Left renal pelvis (tissue), 4 donors: Measurements from ENCODE around the gene MAGI1. TPM values are rescaled to one million over a fixed set of nuclear protein-coding genes. Genes with fewer than 3 reads are reported as not detected.
"Not testable (repeated sequence)": the region's sequence is repeated elsewhere in the genome, so short reads cannot be mapped to it uniquely, and the experiment has no call there.

Experiments used
- DNase-seq, 4 donors: peaks; one replicate each; pipeline ENCODE4 v3.0.0-alpha.2; 2013; ENCODE audit warnings: low read depth in 4 of 4, low spot score in 3 of 4
- polyA plus RNA-seq, 4 donors: library from polyadenylated mRNA; unstranded; fragments of 120-200 nt; gene quantifications; one replicate each; pipeline ENCODE4 v1.2.1, GENCODE V29; 2013; ENCODE audit not compliant: insufficient read length in 4 of 4

Gene MAGI1
- polyA plus RNA-seq, 4 donors: 9.3 to 33.8 (median 26.9) TPM

DNA sequence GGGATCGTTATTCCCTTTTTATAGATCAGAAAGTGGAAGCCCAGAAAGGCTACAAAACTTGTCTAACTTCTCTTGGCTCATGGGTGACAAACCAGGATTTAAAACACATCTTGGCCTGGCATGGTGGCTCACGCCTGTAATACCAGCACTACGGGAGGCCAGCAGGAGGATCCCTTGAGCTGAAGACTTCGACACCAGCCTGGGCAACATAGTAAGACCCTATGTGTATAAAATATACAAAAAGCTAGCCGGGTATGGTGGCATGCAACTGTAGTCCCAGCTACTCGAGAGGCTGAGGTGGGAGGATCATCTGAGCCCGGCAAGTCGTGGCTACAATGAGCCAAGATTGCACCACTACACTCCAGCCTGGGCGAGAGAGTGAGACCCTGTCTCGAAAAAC, 479.1 kb downstream of the MAGI1 start:
- DNase-seq: no peak

DNA sequence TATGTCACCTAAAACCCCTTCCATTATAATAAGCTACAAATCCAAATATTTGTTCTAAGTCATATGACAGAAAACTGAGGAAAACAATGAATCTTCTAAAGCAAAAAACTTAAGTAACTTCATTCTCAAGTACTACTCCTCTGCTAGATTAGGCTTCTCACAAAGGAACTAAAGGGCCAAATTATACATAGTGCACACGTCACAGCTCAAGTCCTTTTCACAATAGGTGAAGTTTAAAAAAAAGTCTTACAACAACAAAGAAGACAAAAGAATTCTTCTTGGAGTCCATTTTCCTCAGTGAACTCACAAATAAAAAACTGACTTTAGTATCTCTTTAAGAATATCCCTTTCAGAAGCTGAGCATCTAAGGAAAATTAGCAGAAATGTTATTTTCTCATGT, 479.9 kb downstream of the MAGI1 start:
- DNase-seq: no peak

DNA sequence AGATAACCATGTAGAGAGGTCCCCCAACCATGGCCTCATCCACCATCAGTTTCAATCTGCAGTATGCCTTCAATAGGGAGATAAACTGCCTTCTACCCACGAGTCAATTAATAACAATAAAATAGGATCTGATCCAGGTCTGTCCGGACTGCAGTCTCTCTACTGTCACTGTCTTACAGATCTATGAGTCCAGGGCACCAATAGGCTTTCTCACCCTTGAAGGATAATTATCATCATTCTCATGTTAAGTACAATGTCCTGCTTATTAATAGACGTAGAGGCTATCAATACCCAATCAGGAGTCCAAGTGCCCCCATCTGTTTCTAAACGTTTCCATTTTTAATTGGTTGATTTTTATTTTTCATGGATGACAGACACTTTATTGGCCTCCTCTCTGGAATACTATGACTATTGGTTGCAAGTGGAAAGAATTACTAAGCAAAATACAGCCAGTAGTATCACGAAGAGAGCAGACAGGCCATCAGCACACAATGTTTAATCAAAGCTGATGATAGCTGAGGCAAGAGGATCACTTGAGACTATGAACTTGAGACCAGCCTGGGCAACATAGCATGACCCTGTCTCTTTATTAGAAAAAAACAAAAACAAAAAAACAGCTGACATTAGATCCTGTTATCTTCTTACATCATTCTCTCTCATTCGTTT, 480.7 kb downstream of the MAGI1 start:
- DNase-seq: no peak

DNA sequence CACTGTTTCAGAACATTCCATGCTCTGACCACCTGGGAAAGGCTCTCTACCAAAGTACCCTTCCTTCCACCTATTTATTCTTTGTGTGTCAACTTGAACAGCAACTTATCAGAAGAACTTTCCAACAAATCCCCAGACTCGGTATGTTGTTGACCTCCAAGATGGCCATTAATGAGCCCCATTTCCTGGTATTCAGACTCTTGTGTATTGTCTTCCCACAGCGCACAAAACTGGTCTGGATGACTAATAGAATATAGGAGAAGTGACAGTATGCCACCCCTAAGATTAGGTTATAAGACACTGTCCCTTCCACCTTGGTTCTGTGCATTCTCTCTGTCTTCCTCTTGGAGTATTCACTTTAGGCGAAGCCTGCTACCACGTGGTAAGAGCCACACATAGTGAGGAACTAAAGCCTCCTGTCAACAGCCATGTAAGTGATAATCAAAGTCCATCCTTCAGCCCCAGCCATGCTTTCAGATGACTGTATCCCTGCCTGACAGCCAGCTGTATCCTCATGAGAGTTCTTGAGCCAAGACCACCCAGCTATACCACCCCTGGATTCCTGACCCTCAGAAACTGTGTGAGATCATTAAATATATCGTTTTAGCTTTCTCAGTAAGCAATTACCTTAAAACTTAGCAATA, 481.7 kb downstream of the MAGI1 start:
- no peak for DNase-seq

DNA sequence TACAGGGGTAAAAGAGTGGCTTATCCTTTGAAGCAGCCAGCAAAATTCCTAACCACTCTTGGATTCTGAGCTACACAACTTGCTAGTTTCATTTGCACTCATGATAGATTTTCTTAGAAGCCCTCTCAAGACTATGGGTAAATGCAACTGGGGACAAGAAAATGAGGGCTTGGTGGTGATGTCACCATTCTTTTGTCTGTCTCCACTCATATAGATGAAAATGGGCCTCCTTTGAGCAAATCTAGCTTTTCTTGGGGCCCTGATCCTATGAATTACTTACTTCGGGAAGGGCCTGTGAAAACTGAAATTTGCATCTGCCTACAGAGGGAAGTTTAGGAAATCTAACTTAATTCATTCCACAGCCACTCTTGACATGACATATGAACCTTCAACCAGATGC, 486.3 kb downstream of the MAGI1 start:
- DNase-seq: no peak

DNA sequence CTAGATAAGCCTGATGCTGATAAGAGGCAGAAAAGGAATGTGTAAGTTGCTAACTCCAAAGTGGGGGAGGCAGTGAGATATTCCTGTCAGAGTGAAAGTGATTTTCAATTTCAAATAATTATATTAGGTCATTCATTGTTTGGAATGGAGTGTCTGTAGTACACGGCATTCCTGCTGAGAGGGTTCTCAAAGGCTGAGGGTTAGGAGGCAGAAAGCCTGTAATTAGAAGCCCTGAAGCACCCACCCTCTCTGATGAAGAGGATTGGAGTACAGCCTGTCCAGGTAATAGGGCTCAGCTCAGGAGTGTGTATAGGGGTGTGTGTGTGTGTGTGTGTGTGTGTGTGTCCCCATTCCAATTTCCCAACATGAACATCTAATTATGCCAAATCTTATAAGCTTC, 486.8 kb downstream of the MAGI1 start:
- no peak for DNase-seq

DNA sequence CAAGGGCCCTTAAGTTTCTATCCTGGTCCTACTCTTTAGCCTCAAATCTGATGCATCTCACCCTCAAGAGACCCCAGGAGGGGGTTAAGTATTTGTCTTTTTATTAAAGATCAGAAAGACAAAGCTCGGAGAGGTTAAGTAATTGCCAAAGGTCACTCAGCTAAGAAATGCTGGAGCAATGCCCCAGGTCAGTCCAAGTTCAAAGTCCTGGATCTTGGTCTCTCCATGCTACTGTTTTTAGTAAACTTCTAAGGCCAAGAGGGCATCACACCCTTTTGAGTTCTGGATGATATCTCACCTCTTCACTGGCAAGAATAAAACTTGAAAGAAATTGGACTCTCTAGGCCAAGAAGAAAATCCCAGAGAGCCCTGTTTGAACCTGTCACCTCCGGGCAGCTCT, 488.6 kb downstream of the MAGI1 start:
- DNase-seq: no peak

DNA sequence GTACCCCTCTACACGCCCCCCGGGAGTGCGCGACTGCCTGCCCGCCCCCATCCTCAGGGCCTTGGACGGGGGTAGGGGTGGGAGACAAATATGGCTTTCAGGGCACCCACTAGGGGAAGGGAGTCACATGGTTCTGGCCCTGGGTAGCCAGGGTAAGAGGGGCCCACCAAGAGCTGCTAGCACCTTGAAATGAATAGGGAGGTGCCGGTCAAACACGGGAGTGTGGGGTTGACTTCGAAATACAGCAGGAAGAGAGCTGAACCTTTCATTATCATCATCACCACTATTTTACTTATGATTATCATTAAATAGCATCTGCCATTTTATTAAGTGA, 489.1 kb downstream of the MAGI1 start:
- no peak for DNase-seq

DNA sequence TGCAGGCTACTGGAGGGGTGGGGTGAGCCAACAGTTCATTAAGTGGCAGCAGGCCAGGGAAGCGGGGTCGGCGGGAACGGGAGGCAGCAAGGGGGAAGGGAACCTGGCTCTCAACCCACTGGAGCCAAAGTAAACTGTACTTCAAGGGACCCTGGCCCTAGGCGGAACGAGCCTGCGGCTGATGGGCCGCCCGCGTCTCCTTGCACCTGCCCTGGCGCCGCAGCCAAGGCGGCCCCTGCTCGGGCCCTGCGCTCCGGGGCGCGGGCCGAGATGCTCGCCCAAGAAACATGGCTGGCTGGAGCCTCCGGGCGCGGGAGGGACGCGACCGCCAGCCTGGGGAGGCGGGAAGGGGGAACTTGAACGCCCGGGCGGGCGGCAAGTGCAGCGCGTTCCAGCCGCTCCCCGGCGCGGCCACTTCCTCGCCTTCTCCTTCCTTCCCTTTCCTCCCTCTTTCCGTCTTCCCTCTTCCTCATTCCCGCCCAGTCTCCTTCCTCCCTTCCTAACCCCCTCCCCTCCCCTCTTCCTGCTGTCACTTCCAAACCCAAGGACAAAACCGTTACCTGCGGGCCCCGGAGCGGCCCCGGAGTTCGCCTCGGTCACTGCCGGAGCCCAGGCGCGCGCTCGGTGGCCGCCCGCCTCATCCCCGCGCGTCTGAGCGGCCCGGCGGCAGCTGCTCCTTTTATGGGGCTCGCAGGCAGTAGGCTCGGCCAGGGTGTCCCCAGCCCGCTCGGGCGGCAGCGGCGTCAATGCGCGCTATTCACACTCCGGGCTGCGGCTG, 489.7 kb downstream of the MAGI1 start:
- peak in 1 of 4 donors; percentile 18 for DNase-seq

DNA sequence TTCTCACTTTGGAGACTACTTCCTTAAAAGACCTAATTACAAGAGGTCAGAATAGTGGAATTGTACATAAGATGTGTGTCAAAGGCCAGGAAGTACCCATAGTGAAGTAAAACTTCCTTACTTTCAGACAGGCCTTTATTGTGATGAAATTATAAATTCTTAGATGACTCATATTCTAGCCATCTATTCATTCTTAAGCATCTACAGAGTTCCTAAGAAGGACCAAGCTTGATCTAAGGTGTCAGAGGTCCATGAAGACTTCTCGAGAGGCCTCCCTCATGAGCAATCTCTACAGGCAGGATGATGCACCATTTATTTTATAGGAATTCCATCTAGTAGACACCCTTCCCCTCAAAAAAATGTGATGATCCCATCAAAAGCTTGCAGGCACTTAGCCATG, 493.3 kb downstream of the MAGI1 start:
- no peak for DNase-seq

DNA sequence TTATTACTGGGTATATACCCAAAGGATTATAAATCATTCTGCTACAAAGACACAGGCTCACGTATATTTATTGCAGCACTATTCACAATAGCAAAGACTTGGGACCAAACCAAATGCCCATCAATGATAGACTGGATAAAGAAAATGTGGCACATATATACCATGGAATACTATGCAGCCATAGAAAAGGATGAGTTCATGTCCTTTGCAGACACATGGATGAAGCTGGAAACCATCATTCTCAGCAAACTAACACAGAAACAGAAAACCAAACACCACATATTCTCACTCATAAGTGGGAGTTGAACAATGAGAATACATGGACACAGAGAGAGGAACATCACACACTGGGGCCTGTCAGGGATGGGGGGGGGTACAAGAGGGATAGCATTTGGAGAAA, 495.3 kb downstream of the MAGI1 start:
- DNase-seq: not testable (repeated sequence)

DNA sequence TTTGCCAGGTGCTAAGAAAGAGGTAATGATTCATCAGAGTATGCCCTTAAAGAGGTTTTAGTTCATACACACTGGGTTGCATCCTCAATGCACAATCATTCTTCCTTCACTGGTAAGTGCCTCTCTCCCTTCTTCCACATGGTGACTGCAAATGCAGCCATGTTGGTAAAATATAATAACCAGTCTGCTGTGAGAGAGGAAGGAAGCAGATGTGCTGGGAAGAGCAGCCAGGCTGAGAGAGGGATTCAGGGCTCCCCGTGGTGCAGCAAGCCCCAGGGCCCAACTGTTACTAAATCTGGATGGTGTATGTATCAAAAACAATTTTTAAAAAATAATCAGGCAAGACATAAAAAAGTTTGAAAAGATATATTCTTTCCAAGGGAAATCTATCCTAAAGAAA, 498.1 kb downstream of the MAGI1 start:
- no peak for DNase-seq

DNA sequence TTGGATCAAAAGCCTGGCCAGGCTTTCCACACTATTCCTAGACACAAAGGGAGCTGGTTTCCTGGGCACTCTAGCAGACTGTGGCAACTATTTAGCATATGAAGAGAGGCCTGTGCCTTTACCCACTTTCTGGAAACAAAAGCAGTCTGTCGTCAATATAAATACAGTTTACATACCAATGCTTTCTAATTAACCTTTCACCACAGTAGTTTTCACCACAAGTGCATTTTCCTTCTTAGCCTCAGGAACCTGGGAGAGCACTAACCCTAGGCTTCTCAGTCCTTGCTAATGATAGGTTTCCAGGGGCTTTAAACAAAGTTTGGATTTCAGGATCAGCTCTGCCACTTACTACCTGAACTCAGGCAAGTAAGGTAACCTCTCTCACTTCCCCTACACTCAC, 499.1 kb downstream of the MAGI1 start:
- DNase-seq: no peak

DNA sequence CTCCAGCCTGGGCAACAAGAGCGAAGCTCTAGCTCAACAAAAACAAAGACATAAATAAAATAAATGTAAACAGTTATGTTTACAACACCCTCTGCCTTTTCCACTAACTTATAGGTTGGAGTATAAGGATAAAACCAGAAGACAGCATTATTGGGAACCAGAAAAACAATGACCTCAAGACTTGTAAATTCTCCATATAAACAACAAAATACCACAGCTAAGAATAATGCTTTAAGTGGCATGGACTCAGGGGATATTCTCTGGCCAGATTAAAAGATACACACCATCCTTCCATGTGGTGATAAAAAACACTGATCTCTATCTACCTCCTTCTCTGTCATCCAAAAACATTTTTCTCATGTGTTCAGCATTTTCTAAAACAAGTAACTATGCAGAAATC, 500.6 kb downstream of the MAGI1 start:
- no peak for DNase-seq

DNA sequence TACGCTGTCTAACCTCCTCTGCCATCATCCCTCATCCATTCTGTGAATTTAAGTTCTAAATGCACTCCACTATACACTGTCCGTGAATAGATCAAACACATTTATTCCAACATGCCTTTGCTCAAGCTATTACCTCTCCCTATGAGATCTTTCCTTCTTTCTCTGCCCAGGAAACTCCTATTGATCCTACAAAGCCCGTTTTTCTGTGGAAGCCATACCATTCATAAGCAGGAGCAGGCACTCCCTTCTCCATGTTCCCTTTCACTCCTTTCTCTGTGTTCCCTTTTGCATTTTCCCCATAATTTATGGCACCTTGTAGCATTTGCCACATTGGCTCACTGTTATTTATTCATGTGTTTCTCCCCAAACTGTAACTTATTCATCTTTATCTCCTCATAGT, 501.6 kb downstream of the MAGI1 start:
- no peak for DNase-seq

DNA sequence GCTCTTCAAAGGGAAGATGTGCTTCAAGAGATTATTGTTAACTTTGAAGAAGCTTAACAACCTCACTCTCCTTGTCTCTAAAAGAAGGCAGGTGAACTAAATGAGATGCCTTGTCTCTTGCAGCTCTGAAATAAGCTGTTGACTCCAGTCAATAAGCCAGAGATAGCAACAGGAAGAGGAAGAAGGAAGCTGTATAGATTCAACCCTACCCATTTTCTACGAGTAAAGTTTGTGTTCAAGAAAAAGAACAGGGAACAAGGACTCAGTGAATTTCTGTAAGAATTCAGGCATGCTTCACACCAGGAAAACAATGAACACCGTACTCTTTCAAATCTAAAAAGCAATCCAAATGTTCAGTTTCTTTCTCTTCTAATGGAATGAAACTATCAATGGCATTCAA, 503.5 kb downstream of the MAGI1 start:
- DNase-seq: no peak

DNA sequence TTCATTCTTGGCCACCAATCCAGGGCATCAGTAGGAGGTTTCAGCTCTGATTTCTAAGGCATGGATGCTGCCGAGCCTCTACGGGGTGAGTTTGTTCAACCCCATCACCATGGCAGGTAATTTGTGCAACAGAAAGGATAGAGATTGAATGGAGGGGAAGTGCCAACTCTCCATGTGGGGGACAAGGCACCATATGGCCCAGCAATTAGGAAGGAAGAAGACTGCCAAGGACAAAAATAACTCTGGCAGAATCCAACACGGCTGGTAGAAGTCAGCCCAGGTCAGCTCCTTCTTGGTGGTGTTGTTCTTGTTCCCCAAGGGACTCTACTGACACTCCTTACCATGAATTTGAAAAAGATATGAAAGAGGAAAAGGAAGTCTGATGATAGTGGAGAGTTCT, 503.9 kb downstream of the MAGI1 start:
- DNase-seq: no peak

DNA sequence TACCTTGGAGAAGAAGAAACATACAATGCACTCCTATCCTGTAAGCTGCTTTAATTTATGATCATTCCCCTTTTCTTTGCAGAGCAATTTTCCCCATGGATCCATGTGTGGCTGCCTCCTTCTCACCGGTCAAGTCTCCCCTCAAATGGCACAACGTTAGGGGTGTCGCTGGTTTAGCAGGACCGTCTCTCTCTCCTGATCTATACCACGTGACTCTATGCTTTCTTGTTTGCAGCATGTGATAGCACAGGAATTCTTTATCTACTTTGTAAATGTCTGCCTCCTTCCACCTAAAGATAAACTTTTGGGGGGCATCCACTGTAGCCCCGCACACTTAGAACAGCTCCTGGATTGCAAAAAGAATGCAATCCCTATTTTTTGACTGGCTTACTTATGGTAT, 506.0 kb downstream of the MAGI1 start:
- DNase-seq: no peak

DNA sequence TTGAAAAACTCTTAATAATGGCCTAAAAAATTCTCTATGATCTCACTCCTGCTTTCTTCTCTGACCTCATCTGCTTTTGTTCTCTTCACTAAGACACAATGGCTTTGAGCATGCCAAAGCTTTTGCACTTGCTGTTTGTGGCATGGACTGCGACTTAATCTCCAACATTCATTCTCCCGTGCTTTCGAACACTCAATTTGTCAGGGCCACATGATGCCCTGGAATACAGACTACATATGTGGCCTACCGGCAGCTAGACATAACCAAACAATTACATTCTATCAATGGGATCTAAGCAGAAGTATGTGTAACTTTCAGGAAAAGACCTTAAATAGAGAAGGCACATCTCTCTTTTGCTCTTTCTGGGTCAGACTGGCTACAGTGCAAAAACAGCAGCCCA, 506.5 kb downstream of the MAGI1 start:
- DNase-seq: no peak

DNA sequence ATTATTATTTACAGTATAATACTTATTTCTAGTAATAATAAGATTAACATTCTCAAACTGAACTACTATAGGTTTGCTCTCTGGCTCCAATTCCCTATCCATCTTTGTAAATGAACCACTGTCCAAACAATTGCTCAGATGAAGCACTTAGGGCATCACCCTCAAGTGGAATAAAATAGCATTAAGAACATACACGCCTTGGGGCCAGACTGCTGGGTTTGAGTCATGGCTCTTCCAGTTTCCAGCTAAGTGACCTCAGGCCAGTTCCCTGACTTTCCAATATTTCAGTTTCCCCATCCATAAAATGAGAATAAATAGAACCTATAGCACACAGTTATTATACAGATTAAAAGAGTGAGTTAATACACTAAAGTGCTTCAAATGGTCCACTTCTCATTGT, 507.2 kb downstream of the MAGI1 start:
- no peak for DNase-seq

DNA sequence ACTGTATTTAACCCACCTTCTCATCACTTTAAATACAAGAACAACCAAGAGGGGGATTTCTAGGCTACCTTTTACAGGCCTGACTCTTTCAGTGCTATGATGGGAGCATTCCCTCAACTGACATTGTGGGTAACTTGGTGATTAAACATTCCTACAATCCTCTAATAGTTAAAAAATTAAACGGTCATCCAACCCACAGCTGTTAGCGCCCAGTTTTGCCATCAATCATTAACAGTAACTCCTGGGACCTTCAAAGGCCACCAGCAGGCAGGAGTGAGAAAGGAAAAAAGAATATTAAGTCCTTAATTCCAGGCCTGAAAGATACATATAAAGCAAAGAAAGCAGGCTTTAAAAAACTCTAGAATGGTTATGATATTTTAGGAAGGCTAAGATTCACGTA, 512.1 kb downstream of the MAGI1 start:
- no peak for DNase-seq

DNA sequence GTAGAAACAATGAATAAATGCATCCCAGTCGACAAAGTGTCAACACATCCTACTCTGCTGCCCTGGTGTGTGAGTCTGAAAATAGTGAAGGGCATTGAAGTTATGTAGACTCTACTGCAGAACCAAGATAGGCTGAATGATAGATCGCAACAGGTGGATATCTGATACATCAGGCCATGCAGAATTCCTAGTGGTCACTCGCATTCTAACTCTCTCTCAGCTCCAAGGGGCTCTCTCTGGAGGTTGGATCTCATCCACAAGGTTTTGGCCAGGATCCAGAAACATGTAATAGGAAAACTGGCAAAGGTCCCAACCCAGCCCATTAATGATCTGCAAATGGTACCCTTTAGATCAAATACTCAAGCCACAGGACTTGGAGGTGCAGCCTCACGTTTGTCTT, 514.1 kb downstream of the MAGI1 start:
- no peak for DNase-seq
